ENCODE results near the gene TUBGCP6. TPM values are rescaled to one million over a fixed set of nuclear protein-coding genes. Genes with fewer than 3 reads are reported as not detected.

Gene TUBGCP6
- total RNA-seq, 1 experiment from 2014 or later: 38.6 TPM

DNA sequence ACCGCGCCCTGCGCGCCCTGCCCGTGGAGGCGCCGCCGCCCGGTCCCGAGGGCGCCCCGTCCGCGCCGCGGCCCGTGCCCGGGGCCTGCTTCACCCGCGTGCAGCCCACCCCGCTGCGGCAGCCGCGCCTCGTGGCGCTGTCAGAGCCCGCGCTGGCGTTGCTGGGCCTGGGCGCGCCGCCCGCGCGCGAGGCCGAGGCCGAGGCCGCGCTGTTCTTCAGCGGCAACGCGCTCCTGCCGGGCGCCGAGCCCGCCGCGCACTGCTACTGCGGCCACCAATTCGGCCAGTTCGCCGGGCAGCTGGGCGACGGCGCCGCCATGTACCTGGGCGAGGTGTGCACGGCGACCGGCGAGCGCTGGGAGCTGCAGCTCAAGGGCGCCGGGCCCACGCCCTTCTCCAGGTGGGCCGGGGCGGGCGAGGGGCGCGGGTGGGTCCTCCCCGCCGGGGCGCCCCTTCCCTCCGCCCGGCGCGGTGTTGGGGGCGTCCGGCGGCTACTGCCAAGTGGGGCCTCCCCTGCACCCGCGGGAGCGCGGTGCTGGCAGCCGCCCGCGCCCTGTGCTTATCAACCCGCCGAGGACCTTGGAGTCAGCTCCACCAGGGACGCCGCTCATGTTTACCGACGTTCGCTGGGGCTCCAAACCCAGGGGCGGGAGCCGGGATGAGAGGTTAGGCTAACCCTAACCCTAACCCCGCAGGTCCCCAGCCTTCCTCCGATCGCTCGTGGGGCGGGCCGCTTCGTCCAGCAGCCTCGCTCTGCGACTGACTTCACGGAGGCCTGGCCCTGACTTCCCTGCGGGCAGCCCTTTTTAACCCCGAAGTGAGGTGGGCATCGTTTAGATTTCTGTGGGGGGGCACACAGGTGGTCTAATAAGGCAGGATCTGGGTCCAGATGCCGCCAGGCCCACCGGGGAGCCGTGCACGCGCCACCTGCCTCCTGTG is 43.4 kb downstream of the TUBGCP6 start:
- peaks cover 0 to 12% of the 10 kb centered on the region in 2 experiments; a peak in 2 of 4 replicates for H3K36me3 ChIP-seq (ENCODE audit: control insufficient read depth in 1 of 2, insufficient read depth in 2 of 2, low read length in 2 of 2)
- H3K9me2 ChIP-seq (ENCODE audit: insufficient read depth): no peaks in the 10 kb centered on the region
- ATAC-seq: peak; percentile 29
- peaks cover 10% of the 10 kb centered on the region for H3K79me2 ChIP-seq (ENCODE audit: insufficient read depth, low read length)
- H2AFZ ChIP-seq (ENCODE audit: low read depth, low read length, poor library complexity, severe bottlenecking): no peak overlapping the region
- peak overlapping the region; percentile 93 for H3K27ac ChIP-seq (ENCODE audit: low read depth, low read length)
- ChIA-PET RAD21 (ENCODE audit: low non-redundant PET in 1 of 2, low total read pairs in 2 of 2, uncharacterized antibody in 2 of 2, unreplicated experiment in 2 of 2) (no interaction called here), CTCF (no interaction called here), POLR2A (no interaction called here)
- peak overlapping the region; percentile 95 for H3K4me2 ChIP-seq (ENCODE audit: low read length)
- H4K20me1 ChIP-seq (ENCODE audit: insufficient read depth): no peaks in the 10 kb centered on the region
- DNase-seq (ENCODE audit: low read depth, low spot score): no peak
- peaks cover 9 to 24% of the 10 kb centered on the region in 2 experiments; a peak in 3 of 4 replicates for H3K4me1 ChIP-seq (ENCODE audit: control insufficient read depth in 1 of 2, insufficient read depth in 2 of 2, low read length in 2 of 2)
- H3K27me3 ChIP-seq (ENCODE audit: insufficient read depth, low read length): no peaks in the 10 kb centered on the region
- peak; percentile 97 for TF ChIP-seq ZFX (IDR thresholded peaks at IDR 0.05)
- TF ChIP-seq, protein P1, sequence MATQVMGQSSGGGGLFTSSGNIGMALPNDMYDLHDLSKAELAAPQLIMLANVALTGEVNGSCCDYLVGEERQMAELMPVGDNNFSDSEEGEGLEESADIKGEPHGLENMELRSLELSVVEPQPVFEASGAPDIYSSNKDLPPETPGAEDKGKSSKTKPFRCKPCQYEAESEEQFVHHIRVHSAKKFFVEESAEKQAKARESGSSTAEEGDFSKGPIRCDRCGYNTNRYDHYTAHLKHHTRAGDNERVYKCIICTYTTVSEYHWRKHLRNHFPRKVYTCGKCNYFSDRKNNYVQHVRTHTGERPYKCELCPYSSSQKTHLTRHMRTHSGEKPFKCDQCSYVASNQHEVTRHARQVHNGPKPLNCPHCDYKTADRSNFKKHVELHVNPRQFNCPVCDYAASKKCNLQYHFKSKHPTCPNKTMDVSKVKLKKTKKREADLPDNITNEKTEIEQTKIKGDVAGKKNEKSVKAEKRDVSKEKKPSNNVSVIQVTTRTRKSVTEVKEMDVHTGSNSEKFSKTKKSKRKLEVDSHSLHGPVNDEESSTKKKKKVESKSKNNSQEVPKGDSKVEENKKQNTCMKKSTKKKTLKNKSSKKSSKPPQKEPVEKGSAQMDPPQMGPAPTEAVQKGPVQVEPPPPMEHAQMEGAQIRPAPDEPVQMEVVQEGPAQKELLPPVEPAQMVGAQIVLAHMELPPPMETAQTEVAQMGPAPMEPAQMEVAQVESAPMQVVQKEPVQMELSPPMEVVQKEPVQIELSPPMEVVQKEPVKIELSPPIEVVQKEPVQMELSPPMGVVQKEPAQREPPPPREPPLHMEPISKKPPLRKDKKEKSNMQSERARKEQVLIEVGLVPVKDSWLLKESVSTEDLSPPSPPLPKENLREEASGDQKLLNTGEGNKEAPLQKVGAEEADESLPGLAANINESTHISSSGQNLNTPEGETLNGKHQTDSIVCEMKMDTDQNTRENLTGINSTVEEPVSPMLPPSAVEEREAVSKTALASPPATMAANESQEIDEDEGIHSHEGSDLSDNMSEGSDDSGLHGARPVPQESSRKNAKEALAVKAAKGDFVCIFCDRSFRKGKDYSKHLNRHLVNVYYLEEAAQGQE (IDR thresholded peaks at IDR 0.05; ENCODE audit: low read depth): no peak
- TF ChIP-seq, protein P2, sequence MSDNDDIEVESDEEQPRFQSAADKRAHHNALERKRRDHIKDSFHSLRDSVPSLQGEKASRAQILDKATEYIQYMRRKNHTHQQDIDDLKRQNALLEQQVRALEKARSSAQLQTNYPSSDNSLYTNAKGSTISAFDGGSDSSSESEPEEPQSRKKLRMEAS (IDR thresholded peaks at IDR 0.05): 0 out of 2 replicates have a peak, but pooled peaks have one; percentile 27
- intact Hi-C loops (cut with micrococcal nuclease): loop anchor here (10.0 kb wide), 1 partner anchor 267 kb away; no protein-coding TSS in a partner anchor
- H3K4me3 ChIP-seq (replicated peaks in 1 of 2; ENCODE audit: low read depth in 1 of 2, low read length in 2 of 2): peak overlapping the region; percentile 61 to 65
- H3K9me3 ChIP-seq (ENCODE audit: control insufficient read depth in 1 of 2, insufficient read depth in 1 of 2, low read depth in 1 of 2, low read length in 2 of 2): peaks cover 0 to 8% of the 10 kb centered on the region in 2 experiments; a peak in 1 of 4 replicates
- peak overlapping the region; percentile 67 for H3K9ac ChIP-seq (ENCODE audit: low read length)
- no TSS peak for BruUV-seq (replicated peaks)

Measured in HCT116 (cell line).